SKM-1 treated with dmso at 0.1 percent for 144 hours (cell line): Measurements from ENCODE around the gene RIC3.

Experiments
- DNase-seq: peaks from one replicate; lab custom pipeline; 2025; ENCODE audit not compliant: unreplicated experiment; lab: John Stamatoyannopoulos, UW

RIC3 gene, protein sequence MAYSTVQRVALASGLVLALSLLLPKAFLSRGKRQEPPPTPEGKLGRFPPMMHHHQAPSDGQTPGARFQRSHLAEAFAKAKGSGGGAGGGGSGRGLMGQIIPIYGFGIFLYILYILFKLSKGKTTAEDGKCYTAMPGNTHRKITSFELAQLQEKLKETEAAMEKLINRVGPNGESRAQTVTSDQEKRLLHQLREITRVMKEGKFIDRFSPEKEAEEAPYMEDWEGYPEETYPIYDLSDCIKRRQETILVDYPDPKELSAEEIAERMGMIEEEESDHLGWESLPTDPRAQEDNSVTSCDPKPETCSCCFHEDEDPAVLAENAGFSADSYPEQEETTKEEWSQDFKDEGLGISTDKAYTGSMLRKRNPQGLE

DNA sequence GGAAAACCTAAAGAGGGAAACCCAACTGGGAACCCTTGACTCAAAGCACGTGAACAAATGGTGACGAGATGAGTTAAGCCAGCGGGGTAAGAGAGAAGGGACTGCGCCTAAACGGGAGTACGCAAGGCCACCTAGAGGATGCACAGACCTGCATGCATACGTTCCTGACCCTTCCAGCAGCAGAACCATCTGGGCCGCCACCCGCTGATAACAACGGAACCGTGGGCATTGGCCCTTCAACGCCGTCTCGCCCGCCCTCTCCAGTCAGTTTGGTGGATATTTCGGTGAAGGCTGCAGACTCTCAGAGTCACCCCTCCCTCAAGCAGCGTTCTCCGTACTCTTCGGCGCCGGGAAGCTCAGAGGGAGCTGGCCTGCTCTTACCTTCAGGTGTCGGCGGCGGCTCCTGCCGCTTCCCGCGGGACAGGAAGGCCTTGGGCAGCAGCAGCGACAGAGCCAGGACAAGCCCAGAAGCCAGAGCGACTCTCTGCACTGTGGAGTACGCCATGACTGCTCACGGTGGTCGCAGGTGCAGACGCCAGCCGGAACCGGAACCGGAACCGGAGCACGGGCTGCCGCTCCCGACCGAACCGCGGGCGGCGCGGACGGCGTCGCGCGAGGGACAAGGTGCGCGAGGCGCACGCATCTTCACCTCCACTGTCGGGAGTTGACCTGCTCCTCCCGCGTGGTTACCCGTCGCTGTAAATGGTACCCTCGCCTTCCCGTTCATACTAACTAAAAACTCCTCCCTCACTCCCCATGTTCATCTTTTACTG is at the start of gene RIC3:
Gene RIC3, minus strand, starts transcription at position 541 of the 773 bp plus-strand sequence. Its CDS starts 36 bp downstream, at position 505.
- DNase-seq, result no peak

DNA sequence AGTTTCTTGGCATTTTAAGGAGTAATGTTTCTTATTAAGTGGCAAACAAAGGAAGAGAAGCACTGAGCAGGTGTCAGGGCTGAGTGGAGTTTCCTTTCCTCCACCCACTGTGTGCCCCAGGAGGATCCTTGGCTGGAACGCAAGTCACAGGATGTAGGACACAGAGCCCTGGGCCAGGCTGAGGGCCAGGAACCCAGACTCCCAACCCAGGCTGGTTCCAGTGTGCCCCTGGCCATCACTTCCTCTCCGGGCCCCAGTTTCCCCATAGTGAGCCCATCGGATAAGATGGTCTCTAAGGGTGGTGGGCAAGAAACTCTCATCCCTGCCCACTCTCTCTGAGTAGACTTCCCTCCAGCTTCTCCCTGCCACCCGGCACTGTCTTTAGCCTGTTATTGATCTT is 49.6 kb upstream of the RIC3 start:
- no peak for DNase-seq

DNA sequence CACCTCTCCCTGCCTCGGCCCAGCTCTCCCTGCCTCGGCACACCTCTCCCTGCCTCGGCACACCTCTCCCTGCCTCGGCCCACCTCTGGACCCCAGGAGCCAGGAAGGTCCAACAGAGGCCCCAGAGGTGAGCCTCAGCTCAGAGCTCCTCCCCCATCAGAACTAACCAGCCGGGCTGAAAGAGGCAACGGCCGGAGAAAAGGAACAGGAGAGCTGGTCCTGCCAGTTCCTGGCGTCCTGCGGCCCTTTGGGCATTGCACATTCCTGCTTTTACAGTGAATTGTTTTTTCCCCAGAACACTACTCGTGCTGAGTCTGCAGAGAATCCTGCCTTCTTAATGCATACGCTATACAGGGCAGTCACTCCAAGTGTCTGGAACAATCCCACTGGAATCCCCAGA is 49.1 kb upstream of the RIC3 start:
- no peak for DNase-seq

DNA sequence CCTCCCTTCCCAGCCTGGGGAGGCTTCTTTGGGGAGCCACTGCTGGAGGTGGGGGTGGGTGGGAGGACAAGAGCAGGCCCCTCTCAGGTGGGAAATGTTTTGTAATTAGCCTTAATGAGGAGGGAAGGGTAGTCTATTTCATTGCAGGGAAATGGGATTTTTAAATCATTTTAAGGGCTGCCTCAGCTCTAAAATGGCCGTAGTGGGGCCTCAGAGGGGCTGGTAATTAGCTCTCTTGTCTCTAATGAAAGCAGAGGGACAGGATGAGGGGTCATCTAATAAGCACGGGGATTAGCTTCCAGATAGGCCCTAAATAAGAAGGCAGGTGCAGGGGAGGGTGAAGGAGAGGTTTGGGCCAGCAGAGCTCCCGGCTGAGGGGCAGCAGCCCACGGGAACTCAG is 48.3 kb upstream of the RIC3 start:
- DNase-seq, result no peak

DNA sequence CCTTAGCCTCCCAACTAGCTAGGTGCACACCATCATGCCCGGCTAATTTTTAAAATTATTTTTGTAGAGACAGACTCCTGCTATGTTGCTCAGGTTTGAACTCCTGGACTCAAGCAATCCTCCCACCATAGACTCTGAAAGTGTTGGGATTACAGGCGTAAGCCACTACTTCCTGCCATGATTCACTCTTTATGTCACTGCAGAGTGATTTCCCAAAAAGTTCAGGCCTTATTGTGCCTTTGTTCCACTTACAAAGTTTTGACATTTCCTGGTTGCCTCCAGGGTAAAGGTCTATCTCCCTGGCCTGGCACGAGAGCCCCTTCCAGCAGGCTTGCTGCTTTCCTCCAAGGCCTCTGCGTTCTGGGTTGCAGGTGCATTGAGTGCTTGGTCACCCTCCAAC is 44.6 kb upstream of the RIC3 start:
- no peak for DNase-seq

DNA sequence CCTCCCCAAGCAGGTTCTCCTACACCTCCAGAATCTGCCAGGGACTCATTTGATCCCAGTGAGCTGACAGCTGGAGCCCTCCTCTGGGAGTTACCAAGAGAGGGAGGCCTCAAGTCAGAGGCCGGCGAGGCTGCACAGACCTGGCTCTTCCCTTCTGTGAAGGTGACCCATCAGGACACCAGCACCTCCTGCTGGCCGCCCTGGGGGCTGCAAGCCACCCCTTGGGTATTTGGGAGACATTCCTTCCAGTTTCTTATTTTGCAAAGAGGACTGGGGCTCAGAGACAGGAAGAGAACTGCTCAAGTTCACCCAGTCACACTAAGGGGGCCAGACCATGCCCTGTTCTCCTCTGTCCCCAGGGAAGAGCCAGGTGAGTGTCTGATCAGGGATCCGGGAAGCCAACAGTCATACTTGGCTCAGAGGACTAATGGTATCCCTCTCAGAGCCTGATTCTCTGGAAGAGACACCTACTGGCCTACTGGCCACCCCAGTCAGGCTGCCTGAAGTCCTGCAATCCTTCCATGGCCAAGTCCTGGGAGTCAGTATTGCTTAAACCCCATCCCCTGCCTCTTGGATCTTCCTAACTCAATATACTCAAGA is 40.5 kb upstream of the RIC3 start:
- DNase-seq, result no peak

DNA sequence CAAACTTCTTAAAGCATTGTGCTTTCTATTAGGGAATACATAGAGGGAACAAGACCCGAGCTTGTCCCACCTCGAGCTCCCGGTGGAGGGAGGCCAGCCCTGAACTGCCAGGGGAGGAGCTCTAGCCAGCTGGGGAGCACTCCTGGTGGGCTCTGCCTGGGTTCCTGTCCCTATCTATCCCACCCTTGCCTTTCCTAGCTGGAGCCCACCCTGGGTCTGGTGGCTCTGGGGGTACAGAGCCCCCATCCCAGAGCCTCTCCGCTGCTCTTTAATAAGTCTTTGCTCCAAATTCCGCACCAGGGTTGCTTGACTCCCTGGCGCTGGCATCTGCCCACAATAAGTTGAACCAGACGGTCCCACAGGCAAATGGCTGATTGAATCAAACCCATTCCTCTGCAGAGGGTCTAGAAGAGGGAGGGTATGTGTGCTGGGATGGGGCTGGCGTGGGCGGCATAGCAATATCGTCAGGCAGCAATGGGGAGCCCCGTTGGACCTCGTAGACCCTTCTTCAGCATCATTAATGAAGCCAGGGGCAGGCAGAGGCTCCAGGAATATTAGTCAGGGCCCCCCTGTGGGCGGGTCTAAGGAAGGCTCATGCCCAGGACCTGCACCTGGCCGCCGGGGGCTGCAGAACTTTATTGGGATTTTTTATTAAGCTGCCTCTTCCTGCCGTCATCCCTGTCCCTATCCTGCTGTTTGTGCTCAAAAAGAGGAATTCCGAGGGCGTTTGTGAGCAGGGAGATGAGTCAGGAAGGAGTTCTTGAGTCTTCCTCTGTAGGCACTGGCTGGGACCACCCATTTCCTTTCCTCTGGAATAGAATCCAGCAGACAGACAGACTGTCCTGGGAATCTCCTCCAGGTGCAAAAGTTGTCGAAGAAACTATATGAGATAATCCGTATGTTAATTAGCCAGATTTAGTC is 38.5 kb upstream of the RIC3 start:
- DNase-seq, result no peak

DNA sequence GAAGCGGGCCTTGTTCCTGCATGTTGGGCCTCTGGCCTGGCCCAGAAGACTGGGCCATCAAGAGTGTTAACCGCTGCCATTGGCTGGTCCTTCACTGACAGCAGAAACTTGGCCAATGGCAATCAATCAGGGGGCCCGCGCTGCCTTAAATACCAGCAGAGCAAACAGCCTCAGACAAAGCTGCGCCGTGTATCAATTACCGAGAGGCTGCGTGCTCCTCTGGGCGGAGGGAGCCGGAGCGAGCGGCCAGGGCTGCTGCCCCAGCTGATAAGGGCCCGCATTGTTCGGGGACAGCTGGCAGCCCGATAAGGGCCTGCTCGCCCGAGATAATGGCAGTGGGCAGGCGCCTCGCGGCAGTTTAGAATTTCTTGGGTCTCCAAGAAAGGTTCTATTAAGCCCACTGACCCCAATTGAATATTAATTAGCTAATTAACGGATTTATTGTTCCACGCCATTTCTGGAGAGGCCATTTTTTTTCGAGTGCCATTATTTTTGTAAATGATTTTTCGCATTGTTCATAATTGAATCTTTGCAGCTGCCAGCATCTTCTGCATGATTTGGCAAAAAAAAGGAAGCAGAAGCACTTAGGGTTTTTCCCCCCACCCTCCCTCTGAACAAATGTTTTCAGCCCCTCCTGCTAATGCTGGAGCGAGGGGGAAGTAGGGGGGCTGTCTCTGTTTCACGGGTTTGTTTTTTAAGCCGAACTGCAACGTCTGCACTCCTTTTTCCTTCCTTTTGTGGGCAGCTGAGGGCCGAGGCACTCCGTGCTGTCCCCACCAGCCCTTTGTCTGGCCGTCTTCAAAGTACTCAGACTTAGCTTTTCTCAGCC is 37.6 kb upstream of the RIC3 start:
- DNase-seq, result peak; percentile 11

DNA sequence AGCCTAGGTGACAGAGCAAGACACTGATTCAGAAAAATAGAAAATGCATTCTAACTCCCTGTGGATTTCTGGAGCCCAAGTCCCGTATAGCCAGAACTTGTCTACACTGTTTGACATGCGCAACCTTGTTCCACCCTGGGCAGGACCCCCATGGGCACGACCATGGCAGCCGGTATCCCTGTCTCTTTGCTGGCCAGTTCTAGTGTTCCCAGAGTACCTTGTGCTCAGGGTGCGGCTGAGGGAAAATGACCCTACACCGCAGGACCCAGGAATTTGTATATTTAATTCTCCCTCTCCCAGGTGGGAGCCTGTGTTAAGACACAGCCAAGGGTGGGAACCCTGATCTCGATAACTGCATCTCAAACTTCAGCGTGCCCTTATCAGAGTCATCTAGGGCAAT is 36.7 kb upstream of the RIC3 start:
- no peak for DNase-seq

DNA sequence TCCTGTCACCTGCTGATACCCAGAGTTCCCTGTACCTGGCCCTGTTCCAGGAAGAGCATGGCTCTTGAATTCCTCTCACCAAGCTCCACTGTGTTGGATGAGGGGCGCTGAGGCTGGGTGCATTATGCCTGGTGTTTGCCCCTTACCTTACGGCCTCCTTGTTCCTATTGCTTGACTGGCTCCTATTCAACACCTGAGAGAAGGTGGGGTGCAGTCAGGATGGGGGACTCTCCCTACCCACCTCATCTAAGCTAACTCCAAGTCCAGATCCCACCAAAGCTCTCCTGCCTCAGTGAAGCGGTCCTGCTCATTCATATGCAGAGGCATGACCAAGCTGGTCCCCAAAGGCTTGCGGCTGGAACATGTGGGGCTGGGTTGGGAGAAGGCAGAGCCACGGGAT is 35.8 kb upstream of the RIC3 start:
- DNase-seq, result no peak

DNA sequence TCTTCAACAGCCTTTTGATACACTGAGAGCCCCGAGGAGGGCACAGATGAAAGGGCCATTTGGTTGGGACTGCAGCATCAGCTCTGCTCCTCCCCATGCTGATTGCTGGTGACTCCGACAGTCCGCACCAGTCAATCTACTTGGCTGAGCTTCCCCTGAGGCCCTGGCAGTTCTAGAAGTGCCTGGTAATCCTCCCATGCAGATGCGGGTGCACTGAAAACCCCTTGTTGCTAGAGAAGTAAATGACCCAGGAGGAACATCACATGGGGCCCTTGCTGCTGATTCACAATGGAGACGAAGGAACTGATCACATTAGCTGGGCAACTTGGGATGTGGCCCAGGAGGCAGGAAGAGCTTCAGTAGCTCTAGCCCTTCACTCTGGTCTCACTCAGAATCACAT is 35.2 kb upstream of the RIC3 start:
- no peak for DNase-seq

DNA sequence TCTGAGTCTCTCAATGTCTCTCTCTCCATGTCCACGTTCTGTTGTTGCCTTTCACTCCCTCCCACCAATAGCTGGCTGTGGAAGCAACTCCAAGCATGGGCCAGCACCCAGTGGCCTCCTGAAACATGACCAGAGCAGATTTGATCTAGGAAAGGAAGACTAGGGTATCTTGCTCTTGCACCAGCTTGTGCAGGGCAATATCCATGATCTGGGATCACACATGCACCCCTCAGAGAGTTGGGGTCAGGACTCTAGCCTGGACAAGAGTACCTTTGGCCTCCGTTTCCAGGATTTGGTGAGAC is 34.5 kb upstream of the RIC3 start:
- no peak for DNase-seq

DNA sequence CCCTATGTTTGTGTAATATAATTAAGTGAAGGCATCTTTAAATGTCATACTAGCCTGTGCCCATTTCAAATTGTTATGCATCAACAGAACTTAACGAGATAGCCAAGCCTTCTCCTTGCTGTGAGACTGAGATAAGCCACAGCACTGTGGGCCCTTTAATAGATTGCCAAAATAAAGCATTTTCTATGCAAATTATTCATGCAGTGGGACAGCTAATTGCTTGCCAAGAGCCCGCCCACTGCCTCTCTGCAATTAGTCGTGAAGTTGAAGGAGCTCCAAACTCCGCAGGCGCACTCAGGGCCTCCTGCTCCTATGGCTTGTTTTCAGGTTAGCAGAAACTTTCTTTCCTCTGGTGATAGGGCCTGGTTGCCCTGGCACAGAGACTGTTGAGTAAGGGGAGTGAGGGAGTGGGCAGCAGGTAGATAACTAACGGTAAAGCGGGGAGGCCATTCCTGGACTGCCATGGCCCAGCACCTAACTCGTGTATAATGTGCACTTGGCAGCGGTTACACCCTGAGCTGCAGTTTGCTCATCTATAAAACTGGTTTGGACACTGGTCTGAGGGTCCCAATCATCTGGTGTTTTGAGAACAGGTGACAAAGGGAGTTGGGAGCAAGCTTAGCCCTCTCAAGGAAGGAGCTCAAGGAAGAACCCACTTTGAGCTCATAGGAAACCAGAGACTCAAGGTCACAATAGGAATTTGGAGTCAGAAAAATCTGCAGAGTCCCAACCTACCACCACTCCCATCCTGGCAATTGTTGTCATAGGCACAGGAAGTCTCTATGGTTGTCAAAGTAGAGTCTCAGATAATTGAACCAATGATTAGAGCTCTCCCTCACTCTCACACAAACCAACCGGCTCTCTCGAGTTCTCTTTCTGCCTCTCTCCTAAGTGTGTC is 33.9 kb upstream of the RIC3 start:
- no peak for DNase-seq

DNA sequence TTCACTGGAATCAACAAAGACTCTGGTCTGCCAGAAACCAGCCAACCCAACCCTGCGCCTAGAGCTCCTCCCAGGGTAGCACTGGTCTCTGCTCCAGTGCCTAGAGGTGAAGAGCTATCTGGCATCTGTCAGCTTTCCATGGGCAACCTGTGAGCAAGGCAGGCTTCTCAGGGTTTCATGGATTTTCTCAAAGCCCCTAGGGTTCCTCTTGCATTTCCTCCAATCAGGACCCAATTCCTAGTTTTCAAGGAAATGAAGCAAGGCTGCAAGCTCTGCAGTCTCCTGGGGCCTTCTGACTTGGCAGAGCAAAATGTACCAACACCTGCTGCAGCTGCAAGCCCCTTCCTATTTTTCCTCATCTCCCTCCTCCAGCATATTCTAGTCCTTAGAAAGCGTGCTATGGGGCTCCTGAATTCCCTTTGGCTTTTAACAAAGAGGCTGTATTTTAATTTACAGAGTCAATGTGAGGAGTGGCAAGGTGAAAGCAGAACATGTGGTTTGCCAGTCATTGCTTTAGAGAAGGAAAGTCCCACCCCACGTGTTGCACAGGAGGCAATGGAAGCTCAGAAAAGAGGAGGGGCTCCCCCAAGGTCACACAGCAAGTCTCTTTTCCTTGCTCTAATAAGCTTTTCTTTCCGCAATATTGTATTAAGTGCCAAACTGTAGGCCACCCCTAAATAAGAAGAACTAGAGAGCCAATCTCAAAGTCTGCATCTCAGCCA is 33.0 kb upstream of the RIC3 start:
- peak; percentile 10 for DNase-seq

DNA sequence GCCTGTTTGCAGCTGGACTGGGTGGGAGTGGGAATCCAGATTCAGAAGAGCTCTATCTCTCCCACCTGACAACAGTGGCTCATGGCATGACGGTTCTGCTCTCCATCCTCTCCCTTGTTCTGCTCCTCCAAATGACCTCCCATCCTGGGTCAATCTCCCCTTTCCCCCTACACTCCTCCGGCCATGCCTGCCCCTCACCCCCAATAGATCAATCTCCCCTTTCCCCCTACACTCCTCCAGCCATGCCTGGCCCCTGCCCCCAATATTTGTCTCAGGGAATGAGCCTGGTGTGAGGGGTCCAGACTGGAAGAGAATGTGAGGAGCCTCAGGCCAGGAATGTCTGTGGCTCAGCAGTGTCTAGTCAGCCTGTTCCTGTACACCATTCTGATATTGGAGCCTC is 30.9 kb upstream of the RIC3 start:
- DNase-seq, result no peak

DNA sequence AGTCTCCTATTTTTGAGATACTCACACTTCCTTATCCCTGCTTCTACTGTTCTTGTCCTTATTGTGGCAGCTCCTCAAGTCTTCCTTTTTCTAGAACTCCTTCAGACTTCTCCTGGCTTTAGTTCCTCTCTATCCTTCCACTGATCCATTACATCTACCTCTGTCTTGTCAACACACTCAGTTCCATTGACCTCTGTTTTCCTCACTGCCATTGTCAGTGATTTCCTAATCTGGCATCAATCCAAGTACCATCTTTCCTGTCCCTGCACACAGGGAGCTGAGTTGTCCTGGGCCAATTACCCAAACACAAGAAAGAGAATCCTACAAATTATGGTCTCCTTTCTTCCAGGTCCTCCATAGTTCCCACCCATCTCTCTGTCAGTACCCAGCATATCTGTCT is 27.9 kb upstream of the RIC3 start:
- no peak for DNase-seq

DNA sequence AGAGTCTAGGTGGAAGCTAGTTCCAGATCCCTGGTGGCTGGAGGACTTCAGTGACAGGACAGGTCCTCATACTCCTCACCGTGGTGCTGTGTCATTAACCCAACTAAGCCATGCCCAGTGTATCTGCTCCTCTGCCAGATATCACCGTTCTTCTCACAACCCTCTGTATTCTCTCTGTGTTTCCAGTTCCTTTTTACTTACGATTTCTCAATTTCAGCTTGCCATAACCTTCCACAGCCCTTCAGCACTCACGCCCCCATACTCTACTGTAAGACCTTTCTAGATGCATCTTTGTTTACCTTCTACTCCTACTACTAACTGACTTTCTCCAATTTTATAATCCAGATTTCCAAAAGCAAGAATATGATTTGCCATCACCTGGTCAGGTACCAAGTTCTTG is 26.1 kb upstream of the RIC3 start:
- no peak for DNase-seq

DNA sequence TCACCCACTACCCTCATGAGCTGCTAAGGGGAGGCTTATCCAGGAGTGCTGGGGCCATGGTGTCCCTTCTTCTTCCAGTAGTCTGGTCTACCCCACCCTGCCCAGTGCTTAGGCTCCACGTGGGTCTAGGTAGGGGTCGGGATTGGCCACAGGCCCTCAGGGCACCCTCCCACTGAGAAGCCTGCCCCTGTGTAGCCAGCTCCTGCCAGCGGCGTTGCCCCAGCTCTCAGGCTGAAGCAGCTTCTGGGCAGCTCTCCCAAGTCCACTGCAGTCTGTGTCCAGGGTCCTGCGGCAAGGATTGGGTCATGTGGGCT is 24.0 kb upstream of the RIC3 start:
- no peak for DNase-seq
